Stimulated activated CD8-positive, alpha-beta memory T cell treated with anti-CD3 and anti-CD28 coated beads, Interleukin-4, amount 100 ng/mL, for 48 hours (primary cell): ENCODE measurements around the gene ABCD1.

Experiments used
- DNase-seq: peaks from one replicate; pipeline ENCODE4 v3.0.0-alpha.2; 2020

Gene ABCD1

GRCh38 chrX:153775293-153776119, 50.9 kb downstream of the ABCD1 start:
- no peak for DNase-seq

DNA sequence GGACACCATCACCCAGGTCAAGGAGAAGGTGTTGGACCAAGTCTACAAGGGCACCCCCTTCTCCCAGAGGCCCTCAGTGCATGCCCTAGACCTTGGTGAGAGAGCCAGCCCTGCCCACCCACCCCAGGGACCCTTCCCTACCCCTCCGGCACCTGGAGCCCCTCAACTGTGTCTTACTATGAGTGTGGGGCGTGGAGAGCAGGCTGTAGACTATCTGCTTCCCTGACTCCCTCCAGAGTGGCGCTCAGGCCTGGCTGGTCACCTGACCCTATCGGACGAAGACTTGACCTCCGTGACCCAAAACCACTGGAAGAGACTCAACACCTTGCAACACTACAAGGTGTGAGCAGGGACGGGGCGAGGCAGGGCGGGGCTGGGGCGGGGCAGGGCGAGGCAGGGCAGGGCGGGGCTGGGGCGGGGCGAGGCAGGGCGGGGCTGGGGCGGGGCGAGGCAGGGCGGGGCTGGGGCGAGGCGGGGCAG, 51.5 kb downstream of the ABCD1 start:
- DNase-seq, result no peak

DNA sequence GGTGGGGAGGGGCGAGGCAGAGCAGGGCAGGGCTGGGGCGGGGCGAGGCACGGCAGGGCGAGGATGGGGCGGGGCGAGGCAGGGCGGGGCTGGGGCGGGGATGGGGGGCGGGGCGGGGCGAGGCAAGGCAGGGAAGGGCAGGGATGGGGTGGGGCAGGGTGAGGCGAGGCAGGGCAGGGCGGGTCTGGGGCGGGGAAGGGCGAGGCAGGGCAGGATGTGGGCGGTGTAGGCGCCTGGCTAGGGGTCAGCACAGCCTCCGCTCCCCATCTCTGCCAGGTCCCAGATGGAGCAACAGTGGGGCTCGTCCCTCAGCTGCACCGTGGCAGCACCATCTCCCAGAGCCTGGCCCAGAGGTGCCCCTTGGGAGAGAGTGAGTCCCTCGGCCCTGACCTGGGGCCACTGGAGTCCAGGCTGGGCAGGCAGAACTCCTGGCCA, 52.0 kb downstream of the ABCD1 start:
- DNase-seq, result no peak

DNA sequence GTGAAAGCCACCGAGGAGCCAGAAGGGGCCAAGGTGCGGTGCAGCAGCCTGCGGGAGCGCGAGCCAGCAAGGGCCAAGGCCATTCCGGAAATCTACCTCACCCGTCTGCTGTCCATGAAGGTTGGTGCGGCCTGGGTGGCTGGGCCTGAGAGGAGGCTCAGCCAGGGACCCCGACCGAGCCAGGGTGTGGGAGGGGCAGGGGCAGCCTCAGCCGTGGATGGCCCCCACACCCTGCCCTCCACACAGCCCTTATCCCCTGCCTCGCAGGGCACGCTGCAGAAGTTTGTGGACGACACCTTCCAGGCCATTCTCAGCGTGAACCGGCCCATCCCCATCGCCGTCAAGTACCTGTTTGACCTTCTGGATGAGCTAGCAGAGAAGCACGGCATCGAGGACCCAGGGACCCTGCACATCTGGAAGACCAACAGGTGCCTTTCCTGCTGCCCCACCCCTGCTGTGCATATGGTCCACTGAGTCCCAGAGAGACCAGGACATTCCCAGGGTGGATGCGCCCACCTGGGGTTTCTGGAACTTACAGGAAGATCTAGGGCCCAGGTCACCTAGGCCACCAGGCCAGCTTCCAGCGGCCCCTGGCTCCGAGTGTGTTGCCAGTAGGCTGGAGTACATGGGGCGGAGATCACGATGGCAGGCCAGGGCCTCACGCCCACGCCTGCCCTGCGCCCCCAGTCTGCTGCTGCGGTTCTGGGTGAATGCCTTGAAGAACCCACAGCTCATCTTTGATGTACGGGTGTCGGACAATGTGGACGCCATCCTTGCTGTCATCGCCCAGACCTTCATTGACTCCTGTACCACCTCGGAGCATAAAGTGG, 52.8 kb downstream of the ABCD1 start:
- no peak for DNase-seq

- DNase-seq, result no peak
Measured at GRCh38 chrX:153778181-153778580, 53.5 kb downstream of the ABCD1 start.

DNA sequence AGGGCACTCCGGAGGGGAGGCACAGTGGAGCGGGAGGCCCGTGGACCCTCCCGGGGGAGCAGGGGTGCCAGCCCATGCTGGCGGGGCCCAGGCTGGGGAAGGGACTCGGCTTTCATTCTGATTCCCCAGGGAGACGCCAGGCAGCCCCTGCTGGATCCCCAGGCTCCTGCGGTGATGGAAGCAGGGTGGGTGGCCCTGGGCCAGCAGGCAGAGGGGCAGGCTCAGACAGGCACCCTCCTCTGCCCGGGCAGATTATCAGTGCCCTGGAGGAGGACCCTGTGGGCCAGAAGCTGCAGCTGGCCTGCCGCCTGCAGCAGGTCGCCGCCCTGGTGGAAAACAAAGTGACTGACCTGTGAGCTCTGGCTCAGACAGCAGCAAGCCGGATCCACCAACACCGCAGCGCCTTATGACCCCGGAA, 54.0 kb downstream of the ABCD1 start:
- DNase-seq, result no peak

DNA sequence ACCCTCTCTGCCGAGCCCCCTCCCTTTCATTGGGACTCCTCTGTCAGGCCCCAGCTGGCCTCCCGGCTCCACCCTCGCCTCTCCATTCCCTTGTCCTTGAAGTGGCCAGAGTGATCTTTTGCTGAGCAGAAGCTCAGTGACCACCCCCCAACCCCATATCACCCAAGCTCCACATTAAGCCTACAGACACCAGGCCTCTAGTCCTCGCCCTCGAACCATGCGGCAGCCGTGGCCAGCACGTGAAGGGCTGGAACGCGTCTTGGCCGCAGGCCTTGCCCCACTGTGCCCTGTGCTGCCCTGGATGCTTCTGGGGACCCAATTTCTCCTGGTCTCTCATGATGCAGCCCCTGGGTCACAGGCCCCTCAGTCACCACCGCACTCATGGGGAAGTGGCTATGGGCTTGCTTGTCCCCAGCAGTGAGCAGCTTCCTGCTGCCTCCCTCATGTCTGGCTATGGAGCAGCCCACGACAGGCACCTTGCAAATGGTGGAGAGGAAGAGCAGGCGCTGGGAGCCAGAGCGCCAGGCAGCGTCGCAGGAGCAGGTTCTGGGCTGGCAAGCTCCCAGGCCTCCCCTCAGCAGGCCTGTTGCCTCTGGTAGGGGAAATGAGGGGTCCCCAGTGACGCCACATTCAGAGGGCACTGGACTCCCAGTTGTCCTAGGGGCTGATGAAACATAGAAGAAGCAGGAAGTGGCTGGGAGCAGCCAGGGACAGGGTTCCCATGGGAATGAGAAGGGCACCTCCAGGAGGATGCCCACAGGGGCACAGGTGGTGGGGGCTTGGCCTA, 55.4 kb downstream of the ABCD1 start:
- no peak for DNase-seq

- DNase-seq, result no peak
Measured at GRCh38 chrX:153780678-153781427, 56.2 kb downstream of the ABCD1 start, which contains the start of gene SRPK3. SRPK3 (plus strand) TSS chrX:153781041; CDS start chrX:153781087, 46 bp downstream.

DNA sequence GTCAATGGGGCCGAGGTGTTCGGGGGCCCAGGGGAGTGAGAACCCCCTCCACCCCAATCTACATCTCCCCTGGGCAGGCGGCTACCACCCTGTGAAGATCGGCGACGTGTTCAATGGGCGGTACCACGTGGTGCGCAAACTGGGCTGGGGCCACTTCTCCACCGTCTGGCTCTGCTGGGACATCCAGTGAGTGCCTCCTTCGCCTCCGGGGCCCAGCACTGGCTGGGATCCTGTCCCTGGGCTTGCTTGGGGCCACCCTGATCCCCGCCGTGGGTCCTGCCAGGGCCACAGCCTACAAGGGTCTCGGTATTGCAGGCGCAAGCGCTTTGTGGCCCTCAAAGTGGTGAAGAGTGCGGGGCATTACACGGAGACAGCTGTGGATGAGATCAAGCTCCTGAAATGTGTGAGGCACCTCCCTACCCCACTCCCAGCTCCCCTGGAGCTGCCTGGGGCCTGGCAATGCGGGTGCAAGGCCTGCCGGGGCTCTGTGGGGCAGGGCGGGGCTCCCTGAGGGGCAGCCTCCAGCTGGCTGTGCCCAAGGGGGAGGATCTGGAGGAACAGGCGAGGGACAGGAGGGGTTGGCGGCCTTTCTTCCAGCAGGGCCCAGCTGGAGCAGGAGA, 56.9 kb downstream of the ABCD1 start:
- DNase-seq, result no peak

DNA sequence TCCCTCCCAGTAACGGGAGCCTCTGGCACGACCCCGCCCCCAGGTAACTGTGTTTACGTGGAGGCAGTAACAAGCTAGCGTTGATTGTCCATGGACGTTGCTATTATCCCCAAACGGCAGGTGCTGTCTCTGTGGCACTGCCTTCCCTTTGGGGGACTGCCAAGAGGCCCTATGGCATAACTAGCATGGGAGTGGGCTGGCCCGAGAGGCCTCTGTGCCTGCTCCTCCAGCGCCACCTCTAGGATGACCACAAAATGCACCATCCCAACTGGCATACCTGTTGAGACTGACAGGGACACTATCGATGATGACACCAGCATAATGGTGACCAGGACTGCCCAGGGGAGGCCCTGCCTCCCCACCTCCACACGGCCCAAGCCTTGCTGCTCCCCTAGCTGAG, 57.7 kb downstream of the ABCD1 start:
- no peak for DNase-seq

- DNase-seq, result no peak
Measured at GRCh38 chrX:153782871-153783270, 58.2 kb downstream of the ABCD1 start.

DNA sequence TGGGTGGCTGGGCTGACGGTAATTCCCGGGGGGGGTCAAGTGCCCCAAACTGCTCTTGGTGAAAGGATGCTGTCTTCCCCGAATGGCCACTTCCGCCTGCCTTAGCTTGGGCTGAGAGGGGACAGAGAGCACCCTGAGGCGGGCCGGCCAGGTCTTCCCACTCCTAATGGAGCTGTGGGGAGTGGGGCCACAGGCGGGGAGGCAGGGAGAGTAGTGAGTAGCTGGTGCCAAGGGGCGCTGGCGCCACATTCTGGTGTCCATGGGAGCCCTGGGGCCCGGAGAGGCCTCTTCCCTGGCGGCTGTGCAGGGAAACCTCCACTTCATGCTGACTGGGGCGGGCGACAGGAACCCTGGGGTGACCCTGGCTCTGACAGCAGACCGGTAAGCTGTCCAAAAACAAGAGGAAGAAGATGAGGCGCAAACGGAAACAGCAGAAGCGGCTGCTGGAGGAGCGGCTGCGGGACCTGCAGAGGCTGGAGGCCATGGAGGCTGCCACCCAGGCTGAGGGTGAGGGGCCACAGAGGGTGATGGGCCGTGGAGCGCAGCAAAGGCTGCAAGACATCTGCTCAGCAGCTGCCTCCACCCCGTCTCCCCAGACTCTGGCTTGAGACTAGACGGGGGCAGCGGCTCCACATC, 58.8 kb downstream of the ABCD1 start:
- DNase-seq, result no peak

- no peak for DNase-seq
Measured at GRCh38 chrX:153784325-153784967, 59.8 kb downstream of the ABCD1 start.

- no peak for DNase-seq
Measured at GRCh38 chrX:153786669-153787068, 62.0 kb downstream of the ABCD1 start.

DNA sequence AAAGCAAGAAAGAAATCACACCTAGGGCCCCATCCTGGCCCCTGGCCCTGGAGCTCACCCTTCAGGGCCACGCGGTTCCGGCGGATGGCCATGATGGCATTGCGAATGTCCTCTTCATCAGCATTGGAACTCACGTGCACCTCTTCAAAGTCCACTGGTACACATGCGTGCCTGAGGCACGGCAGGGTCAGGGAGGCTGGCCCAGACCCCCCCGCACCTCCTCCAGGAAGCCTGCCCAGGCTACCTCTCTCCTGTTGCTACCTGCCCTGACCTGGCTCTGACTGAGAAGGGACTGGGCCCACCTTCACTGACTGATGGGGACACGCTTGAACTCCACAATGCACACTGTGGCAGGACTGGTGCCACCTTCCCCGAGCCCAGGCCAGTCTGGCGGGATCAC, 65.0 kb downstream of the ABCD1 start:
- DNase-seq, result no peak

DNA sequence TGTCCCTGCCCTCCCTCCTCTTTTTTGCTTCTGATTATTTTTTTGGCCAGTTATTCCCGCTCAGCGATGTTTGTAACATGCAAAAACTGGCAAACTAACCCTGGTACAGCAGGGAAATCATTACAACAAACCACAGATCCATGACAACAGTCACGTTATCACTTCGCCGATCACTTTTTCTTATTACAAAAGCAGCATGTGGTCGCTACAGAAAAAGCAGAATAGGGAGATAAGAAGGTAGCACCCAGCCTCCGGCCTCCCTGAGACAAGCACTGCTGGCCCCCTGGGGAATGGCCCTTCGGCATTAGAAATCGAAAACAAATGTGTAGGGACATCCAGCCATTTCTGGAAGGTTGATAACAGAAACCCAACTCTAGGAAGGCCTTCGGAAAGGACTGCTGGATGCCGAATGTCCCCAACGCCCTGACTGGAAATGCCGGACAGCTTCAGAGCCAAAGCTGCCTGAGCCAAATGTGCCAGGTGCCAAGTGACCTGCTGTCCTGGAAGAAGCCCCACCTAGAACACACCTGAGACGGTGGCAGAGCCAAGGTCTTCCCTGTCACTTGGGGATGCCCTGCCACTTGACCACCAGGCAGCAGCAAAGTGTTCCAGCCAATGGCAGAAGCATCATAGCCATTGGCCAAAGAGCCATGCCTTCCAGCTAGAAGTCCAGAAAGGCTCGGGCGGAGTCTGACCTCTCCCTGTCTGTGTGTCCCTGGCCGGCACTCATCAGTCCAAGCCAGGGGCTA, 66.6 kb downstream of the ABCD1 start:
- DNase-seq, result no peak

DNA sequence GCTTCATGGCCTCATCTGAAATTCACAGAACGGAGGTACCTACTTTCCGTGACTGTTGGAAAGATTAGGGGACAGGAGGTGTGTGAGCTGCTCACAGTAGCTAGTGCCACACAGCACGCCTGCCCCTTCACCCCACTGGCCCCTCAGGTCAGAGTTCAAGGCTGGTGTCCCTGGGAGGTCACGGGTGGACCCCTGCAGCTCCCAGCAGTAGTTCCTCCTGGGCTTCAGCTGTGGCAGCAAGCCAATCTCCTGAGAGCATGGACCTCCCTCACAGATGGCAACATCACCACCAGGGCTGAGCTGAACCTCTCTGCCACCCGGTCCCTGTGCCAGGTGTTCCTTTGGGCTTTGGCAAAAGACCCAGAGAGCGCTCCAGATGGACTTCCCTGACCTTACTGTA, 67.7 kb downstream of the ABCD1 start:
- DNase-seq, result no peak

DNA sequence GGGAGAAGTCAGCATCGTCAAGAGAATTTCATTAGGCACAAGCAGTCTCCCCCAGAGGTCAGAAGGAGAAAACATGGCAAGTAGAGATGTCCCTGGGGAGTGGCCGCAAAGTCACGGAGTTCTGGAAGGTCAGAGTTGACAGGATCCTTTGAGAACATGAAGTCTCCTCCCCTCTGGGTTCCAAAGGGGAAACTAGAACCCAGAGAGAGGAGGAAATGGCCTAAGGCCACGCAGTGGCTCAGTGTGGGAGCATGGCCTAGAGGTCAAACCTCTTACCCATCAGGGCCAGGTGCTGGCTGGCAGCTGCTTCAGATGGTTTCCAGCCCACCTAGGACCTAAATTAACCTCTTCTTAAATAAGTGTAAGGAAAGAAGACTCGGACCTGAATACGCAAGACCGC, 68.6 kb downstream of the ABCD1 start:
- DNase-seq, result no peak
